Activated CD4-positive, alpha-beta memory T cell treated with anti-CD3 and anti-CD28 coated beads, Interleukin-2, amount 10 ng/mL, durations not matched to agents 7 days and 5 days (primary cell): ENCODE results near the gene COPE. TPM values are rescaled to one million over a fixed set of nuclear protein-coding genes. Genes with fewer than 3 reads are reported as not detected.

Experiments used
- CTCF ChIA-PET: fragments of 350-600 bp; sonication (Branson Sonifier 250); formaldehyde crosslinking; loops from one replicate; lab custom pipeline; 2021; ENCODE audit warnings: antibody characterized with exemption, inconsistent platforms; lab: Charles Lee
- POLR2A ChIA-PET: fragments of 350-600 bp; sonication (Branson Sonifier 250); formaldehyde crosslinking; loops from one replicate; lab custom pipeline; 2021; ENCODE audit warnings: antibody characterized with exemption; lab: Charles Lee
- DNase-seq: peaks from one replicate; pipeline ENCODE4 v3.0.0-alpha.2; 2020
- H3K27ac Mint-ChIP-seq: one replicate; pipeline ENCODE4 v1.8.0; 2021; ENCODE audit warnings: mild to moderate bottlenecking, mixed read lengths
- H3K27me3 Mint-ChIP-seq: one replicate; pipeline ENCODE4 v1.8.0; 2021; ENCODE audit warnings: mixed read lengths
- H3K36me3 Mint-ChIP-seq: one replicate; pipeline ENCODE4 v1.8.0; 2021; ENCODE audit warnings: low read depth, mixed read lengths
- H3K4me1 Mint-ChIP-seq: one replicate; pipeline ENCODE4 v1.8.0; 2021; ENCODE audit warnings: mixed read lengths
- H3K4me3 Mint-ChIP-seq: one replicate; pipeline ENCODE4 v1.8.0; 2021; ENCODE audit warnings: mild to moderate bottlenecking, mixed read lengths
- H3K9me3 Mint-ChIP-seq: one replicate; pipeline ENCODE4 v1.8.0; 2021; ENCODE audit warnings: mixed read lengths
- total RNA-seq, 2 experiments: library from RNA; stranded (reverse); gene quantifications; one replicate each; pipeline ENCODE4 v1.2.3, GENCODE V29; 2021

COPE gene
- total RNA-seq, 2 experiments from 2014 or later: 274 to 278 TPM

DNA sequence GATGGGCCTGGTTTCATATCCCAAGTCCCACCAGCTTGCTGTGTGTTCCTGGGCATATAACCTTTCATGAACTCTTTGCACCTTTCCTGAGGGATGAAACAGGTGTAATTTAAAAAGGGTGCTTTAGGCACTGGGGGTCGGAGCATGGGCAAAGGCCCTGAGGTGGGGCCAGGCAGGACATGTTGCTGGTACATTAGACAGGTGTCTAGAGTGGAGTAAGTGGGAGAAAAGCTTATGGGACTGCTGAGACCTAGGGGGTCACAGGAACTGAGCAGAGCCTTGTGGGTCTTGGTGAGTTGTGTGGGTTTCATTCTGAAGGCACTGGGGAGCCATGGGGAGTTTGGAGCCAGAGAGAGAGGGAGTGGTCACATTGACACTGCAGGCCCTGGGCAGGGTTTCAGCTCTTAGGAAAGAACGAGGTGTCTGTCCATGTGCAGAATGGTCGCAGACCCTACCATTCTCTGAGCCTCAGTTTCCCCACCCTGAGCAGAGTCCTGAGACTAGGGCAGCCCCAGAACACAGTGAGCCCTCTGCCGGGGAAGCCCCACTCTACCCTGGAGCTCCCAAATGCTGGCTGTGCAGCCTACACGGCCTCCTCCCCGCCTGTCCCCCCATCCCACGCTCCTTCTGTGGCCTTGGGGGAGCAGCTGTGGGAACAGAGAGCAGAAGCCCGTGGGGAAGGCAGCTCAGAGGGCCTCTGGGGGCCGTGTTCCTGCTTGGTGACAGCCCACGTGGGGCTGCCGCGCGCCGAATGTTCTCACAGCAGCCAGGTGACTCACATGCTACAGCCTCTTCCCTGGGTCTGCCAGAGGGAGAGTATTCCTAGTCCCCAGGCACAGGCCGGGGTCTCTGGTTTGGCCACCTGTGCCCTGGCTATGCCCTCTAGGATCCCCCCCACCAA, 29.1 kb upstream of the COPE start:
- Mint-ChIP-seq H3K27me3 (peaks cover under 1% of the 10 kb centered on the region), H3K4me3 (no peak overlapping the region), H3K4me1 (no peaks in the 10 kb centered on the region), H3K27ac (no peak overlapping the region), H3K9me3 (no peaks in the 10 kb centered on the region), H3K36me3 (no peaks in the 10 kb centered on the region)
- ChIA-PET CTCF (no interaction called here), POLR2A (interaction anchor here (2.5 kb wide), 1 partner anchor 29 kb away, joined by 9 read pairs; the partner anchor contains the start of genes COPE and DDX49)
- DNase-seq: no peak

DNA sequence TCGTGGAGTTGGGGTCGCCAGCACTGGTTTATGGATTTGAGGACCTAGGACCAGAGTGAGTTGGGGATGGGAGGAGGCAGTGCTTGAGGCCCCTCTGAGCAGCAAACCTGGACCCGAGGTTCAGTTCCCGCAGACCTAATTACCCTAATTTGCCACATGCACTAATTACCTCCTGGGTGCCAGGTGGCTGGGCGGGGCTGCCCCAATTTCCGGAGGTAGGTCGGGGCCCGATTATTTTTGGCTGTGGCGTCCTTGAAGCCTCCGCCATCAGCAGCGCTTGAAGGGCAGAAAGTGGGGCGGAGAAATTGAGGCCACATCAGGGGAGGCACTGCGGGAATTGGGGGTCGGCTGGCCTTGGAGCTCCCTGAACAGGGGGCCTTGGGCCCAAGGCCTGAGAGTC, 27.7 kb upstream of the COPE start:
- no peak overlapping the region for H3K27ac Mint-ChIP-seq

DNA sequence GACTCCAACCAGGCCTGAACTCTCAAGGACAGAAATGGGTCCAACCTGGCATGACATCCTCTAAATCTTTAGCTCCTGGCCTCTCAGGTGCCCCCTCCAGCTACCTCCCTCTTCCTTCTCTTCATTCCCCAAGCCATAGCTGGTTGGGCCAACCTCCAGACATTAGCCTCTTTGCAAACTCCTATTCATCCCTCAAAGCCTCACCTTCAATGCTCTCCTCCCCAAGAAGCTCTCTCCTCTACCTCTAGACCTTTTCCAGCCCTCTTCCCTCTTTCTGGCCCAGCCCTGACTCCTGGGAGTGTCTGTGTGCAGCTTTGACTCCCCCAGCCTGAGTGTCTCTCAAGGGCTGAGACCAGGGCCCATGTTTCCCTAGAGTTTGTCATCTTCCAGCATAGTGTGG, 27.1 kb upstream of the COPE start:
- H3K27me3 Mint-ChIP-seq: peaks cover 17% of the 10 kb centered on the region
- no peaks in the 10 kb centered on the region for H3K9me3 Mint-ChIP-seq
- no peak overlapping the region for H3K27ac Mint-ChIP-seq
- no peak overlapping the region for H3K4me3 Mint-ChIP-seq
- ChIA-PET CTCF (no interaction called here), POLR2A (no interaction called here)
- no peak for DNase-seq
- no peaks in the 10 kb centered on the region for H3K4me1 Mint-ChIP-seq
- no peaks in the 10 kb centered on the region for H3K36me3 Mint-ChIP-seq

More for the DNA sequence above, 27.7 kb upstream of the COPE start:
- no peak overlapping the region for H3K4me3 Mint-ChIP-seq
- no peaks in the 10 kb centered on the region for H3K9me3 Mint-ChIP-seq
- H3K4me1 Mint-ChIP-seq: no peaks in the 10 kb centered on the region
- H3K27me3 Mint-ChIP-seq: peaks cover 12% of the 10 kb centered on the region
- H3K36me3 Mint-ChIP-seq: no peaks in the 10 kb centered on the region
- no peak for DNase-seq
- ChIA-PET POLR2A (no interaction called here), CTCF (no interaction called here)

DNA sequence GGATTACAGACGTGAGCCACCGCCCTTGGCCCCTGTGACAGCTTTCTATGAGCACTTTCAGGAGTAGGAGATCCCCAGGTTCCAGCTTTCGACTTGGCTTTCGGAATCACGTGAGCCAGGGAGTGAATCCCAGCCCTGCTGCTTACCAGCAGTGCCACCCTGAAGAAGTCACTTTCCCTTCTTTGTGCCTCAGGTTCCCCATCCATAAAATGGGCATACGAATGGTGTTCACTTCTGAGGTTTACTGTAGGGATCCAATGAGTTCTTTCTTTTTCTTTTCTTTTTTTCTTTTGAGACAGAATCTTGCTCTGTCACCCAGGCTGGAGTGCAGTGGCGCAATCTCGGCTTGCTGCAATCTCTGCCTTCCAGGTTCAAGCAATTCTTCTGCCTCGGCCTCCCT, 26.1 kb upstream of the COPE start:
- H3K4me1 Mint-ChIP-seq: peaks cover 3% of the 10 kb centered on the region
- no peak for DNase-seq

DNA sequence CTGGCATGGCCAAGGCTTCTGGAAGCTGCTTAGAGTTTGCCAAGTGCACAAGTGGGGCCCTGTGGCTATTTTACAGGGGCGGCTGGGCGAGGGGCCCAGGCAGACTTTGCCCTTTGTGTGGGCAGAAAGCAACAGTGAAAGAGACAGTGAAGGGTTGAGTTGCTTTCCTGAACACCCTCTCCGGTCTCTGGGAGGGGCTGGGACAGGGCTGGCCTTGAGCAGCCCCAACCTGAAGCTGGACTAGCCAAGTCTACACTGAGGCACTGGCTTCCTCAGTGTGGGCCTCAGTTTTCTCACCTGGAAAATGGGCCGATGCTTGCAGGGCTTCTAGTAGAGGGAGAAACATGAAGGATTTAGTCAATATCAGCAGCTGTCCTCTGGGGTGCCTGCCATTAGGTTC, 24.3 kb upstream of the COPE start:
- Mint-ChIP-seq H3K36me3 (no peaks in the 10 kb centered on the region), H3K4me3 (no peak overlapping the region), H3K27me3 (peaks cover 33% of the 10 kb centered on the region), H3K4me1 (peaks cover 7% of the 10 kb centered on the region), H3K27ac (no peak overlapping the region), H3K9me3 (no peaks in the 10 kb centered on the region)
- POLR2A ChIA-PET: no interaction called here
- CTCF ChIA-PET: no interaction called here
- no peak for DNase-seq

More for the DNA sequence above, 26.1 kb upstream of the COPE start:
- Mint-ChIP-seq H3K27me3 (peaks cover 22% of the 10 kb centered on the region), H3K36me3 (no peaks in the 10 kb centered on the region), H3K9me3 (no peaks in the 10 kb centered on the region), H3K27ac (no peak overlapping the region), H3K4me3 (no peak overlapping the region)
- CTCF ChIA-PET: no interaction called here
- POLR2A ChIA-PET: no interaction called here

DNA sequence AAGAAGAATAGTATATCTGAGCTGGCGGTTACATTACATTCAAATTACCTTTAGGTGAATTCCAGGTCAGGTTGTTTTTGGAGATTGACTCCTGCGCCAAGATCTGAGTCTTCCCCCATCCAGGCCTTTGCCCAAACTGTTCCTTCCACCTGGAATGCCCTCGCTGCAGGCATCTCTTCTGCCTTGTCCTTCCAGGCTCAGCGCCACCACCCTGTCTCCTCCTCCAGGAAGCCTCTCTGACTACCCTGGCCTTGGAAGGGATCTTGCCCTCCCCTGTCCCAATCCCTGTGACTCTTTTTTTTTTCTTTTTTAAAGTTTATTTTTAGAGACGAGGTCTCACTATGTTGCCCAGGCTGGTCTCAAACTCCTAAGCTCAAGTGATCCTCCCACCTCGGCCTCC, 23.5 kb upstream of the COPE start:
- H3K4me1 Mint-ChIP-seq: peaks cover 7% of the 10 kb centered on the region
- H3K9me3 Mint-ChIP-seq: no peaks in the 10 kb centered on the region
- no peak overlapping the region for H3K27ac Mint-ChIP-seq
- H3K4me3 Mint-ChIP-seq: no peak overlapping the region
- CTCF ChIA-PET: no interaction called here
- POLR2A ChIA-PET: no interaction called here
- H3K36me3 Mint-ChIP-seq: no peaks in the 10 kb centered on the region
- DNase-seq: no peak
- peaks cover 37% of the 10 kb centered on the region for H3K27me3 Mint-ChIP-seq

DNA sequence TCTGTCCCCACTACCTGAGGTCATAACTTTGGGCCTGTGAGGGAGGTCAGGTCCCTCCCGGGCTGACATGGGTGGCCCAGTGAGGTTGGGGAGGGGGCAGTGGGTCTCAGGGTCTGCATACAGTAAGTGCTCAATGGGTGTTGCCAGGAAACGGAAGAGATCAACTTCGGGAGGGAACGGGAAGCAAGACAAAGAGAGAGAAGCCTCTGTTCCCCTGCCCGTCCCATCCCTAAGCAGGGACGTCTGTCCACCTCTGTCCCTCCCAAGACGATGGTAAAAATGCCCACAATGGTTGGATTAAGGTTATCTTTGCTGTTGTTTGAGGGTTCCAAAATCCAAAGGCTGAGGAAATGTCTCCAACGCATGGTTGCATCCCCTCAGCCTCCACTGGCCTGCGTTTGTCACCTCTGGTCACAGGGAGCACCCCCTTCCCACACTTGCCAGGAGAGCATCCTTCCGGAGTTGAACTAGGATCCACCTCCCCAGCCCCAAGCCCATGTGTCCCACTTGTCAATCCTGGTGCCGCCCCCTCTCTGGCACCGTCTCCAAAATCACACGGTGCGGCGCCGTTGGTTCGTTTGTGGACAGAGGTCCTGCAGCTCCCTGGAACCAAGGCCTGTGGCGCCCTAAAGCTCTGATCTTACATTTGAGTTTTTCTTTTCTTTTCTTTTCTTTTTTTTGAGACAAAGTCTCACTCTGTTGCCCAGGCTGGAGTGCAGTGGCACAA, 22.6 kb upstream of the COPE start:
- no peak for DNase-seq
- Mint-ChIP-seq H3K4me1 (peaks cover 7% of the 10 kb centered on the region), H3K27me3 (peaks cover 37% of the 10 kb centered on the region), H3K36me3 (no peaks in the 10 kb centered on the region), H3K9me3 (no peaks in the 10 kb centered on the region), H3K27ac (no peak overlapping the region), H3K4me3 (no peak overlapping the region)
- POLR2A ChIA-PET: no interaction called here
- CTCF ChIA-PET: no interaction called here

DNA sequence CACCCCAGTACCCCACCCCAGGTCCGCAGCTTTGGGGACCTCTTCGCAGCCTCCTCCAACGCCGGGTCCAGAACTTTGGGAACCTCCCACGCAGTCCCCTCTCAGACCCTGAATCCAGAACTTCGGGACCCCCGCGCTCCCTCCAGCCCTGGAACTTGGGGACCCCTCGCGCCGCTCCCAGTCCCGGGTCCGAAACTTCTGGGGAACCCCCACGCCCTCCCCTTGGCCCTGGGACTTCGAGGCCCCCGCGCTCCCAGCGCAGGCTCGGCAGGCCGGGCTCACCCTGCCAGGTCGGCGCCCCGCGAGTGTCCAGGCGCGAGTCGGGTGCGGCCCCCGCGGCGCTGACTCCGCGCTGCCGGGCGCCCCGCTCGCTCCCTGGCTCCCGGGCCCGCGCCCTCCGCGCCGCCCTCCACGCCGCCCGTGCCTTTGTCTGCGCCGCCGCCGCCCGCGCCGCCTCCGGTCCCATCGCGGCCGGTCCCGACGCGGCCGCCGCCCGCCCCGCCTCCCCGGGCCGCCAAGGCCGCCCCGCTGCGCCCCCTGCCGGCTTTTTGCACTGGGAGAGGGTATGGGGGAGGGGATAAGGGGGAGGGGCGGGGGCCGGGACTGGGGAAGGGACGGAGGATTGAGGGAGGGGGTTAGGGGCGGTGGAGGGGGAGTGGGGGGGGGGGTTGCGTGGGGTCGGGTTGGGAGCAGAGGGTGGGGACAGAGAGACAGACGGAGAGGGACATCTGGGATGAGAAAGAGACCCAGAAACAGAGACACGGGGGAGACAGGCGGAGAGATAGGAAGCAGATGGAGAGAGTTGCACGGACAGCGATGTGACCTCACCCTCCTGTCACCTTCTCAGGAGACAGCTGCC, 21.8 kb upstream of the COPE start, which contains the start of gene HOMER3:
HOMER3 (minus strand) TSS at position 449 of the 859 bp plus-strand sequence. CDS start 2,235 bp downstream, outside the sequence.
- CTCF ChIA-PET: no interaction called here
- no peaks in the 10 kb centered on the region for H3K36me3 Mint-ChIP-seq
- H3K27ac Mint-ChIP-seq: no peak within 1 kb of the TSS
- no peaks in the 10 kb centered on the region for H3K9me3 Mint-ChIP-seq
- POLR2A ChIA-PET: no interaction called here
- H3K27me3 Mint-ChIP-seq: peaks cover 37% of the 10 kb centered on the region
- no peak within 1 kb of the TSS for H3K4me3 Mint-ChIP-seq
- DNase-seq: peak; percentile 75
- H3K4me1 Mint-ChIP-seq: peaks cover 7% of the 10 kb centered on the region

DNA sequence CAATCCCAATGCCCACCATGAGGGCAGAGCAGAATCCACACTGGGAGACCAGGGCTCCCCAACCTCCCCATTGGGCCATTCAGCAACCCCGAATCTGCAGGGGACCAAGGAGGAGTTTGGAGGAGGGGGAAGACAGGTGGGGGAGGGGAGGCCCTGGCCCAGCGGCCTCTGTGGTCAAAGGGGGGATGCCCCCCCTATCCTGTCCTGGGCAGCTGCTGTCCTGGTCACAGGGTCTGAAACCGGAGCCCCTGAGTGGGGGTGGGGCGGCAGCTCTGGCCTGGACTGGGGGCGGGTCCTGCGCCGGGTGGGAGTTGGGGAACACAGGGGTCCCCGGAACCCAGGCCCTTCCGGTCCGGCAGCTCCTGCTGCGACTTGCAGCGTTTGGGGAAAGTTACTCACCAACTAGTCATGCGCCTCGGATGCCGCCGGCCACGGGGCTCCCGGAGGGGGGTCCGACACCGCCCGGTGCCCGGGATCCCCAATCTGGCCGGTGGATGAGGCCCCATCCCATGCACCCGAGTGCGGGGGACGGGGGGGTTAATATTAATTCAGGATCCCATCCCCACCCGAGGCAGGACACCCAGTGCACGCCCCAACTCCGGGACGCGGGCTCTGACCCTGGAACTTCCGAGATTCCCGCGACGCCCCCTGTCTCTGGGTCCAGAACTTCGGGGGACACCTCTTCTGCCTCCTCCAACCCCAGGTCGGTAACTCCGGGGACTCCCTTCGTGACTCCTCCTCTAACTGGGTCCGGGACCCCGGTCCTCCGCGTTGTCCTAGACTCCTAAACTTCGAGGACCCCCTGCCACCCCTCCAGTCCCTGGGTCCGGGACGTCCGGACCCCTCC, 21.0 kb upstream of the COPE start:
- H3K36me3 Mint-ChIP-seq: no peaks in the 10 kb centered on the region
- no peak for DNase-seq
- peaks cover 37% of the 10 kb centered on the region for H3K27me3 Mint-ChIP-seq
- H3K27ac Mint-ChIP-seq: no peak overlapping the region
- no peaks in the 10 kb centered on the region for H3K9me3 Mint-ChIP-seq
- H3K4me3 Mint-ChIP-seq: no peak overlapping the region
- POLR2A ChIA-PET: no interaction called here
- H3K4me1 Mint-ChIP-seq: peaks cover 7% of the 10 kb centered on the region
- CTCF ChIA-PET: no interaction called here

DNA sequence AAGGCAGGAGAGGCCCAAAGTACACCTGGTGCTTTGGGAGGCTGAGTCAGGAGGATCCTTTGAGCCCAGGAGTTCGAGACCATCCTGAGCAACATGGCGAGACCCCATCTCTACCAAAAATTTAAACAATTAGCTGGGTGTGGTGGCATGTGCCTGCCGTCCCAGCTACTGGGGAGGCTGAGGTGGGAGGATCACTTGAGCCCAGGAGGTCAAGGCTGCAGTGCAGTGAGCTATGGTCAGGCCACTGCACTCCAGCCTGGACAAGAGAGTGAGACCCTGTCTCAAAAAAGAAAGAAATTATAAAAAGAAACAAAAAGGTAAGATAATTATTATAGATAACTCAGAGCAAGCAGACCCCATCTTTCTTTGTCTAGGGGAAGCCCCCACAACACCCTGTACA, 20.0 kb upstream of the COPE start:
- no peaks in the 10 kb centered on the region for H3K36me3 Mint-ChIP-seq
- DNase-seq: no peak
- H3K4me3 Mint-ChIP-seq: no peak overlapping the region
- ChIA-PET CTCF (no interaction called here), POLR2A (no interaction called here)
- no peaks in the 10 kb centered on the region for H3K9me3 Mint-ChIP-seq
- peaks cover 7% of the 10 kb centered on the region for H3K4me1 Mint-ChIP-seq
- H3K27me3 Mint-ChIP-seq: peaks cover 37% of the 10 kb centered on the region
- H3K27ac Mint-ChIP-seq: no peak overlapping the region

DNA sequence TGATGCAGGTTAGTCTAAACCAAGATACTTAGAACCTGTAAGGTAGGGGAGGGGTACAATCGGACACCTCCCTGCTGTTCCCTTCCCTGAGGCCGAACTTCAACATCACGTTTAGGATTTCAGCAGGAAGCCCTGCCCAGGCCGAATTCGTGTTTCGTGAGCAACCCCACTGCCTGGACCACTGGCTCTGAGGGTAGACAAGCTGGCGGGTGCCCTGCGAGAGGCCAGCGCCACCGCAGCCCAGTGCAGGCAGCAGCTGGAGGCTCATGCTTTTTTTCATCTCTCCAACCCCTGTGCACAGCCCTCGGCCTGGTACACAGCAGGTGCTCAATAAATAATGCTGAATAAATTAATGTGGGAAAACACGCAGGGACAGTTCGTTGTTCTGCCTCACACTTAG, 14.1 kb upstream of the COPE start:
- Mint-ChIP-seq H3K27me3 (peaks cover 10% of the 10 kb centered on the region), H3K9me3 (no peaks in the 10 kb centered on the region), H3K4me1 (peaks cover 6% of the 10 kb centered on the region), H3K36me3 (no peaks in the 10 kb centered on the region), H3K4me3 (no peak overlapping the region), H3K27ac (no peak overlapping the region)
- CTCF ChIA-PET: no interaction called here
- DNase-seq: no peak
- POLR2A ChIA-PET: interaction anchor here (1.3 kb wide), 1 partner anchor 14 kb away, joined by 6 read pairs; the partner anchor contains the start of genes COPE and DDX49

DNA sequence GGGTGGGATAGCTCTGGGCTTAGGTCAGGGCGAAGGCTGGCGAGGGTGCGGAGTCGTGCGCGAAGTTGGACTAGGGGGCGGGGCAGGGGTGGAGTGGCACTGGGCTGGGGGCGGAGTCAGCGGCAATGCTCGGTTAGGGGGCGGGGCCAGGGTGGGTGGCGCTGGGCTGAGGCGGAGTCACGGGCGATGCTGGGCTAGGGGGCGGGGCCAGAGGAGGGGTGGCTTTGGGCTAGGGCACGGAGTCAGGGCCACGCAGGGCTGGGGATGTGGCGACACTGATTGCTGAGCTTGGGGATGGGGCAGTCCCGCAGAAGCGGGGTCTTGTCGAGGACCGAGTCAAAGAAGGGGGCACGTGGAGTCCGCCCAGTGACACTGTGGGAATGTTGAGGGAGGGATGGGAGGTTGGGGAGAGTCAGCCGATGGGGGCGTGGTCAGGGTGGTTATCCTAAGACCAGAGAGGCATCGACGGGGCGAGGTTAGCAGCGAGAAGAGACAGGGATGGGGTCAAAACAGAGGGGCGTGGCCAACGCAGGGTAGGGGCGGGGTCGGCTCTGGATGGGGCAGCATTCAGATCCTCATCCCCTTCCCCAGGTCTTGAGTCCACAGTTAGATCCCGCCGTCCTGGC, 13.1 kb upstream of the COPE start:
- POLR2A ChIA-PET: interaction anchor here (1.3 kb wide), 1 partner anchor 13 kb away, joined by 6 read pairs; the partner anchor contains the start of genes COPE and DDX49
- Mint-ChIP-seq H3K27me3 (peaks cover 8% of the 10 kb centered on the region), H3K27ac (no peak overlapping the region), H3K4me1 (peaks cover 6% of the 10 kb centered on the region), H3K4me3 (peak overlapping the region; percentile 49), H3K36me3 (peaks cover 3% of the 10 kb centered on the region), H3K9me3 (no peaks in the 10 kb centered on the region)
- CTCF ChIA-PET: no interaction called here
- peak; percentile 83 for DNase-seq
